Ovary (tissue), 10 donors: ENCODE measurements around the gene OR11G2. TPM values are rescaled to one million over a fixed set of nuclear protein-coding genes. Genes with fewer than 3 reads are reported as not detected.

Experiments
- DNase-seq, 5 donors: peaks; one replicate each; pipeline ENCODE4 v3.0.0-alpha.2; 2019 to 2020
- H3K27ac ChIP-seq, 2 donors: fragments of 200-600 bp; one replicate each; pipeline versions ENCODE4 v1.5.1 to v1.8.0; 2019 to 2022
- H3K27me3 ChIP-seq: fragments of 200-600 bp; one replicate; pipeline ENCODE4 v1.8.0; 2022
- H3K36me3 ChIP-seq: fragments of 200-600 bp; sonication (generic); one replicate; pipeline ENCODE4 v1.5.1; 2019
- H3K4me1 ChIP-seq: one replicate; pipeline ENCODE4 v1.8.1; 2013; ENCODE audit warnings: mild to moderate bottlenecking, moderate library complexity; ENCODE audit not compliant: insufficient read depth
- H3K4me3 ChIP-seq: fragments of 200-600 bp; sonication (generic); one replicate; pipeline ENCODE4 v1.5.1; 2017
- H3K9me3 ChIP-seq, 2 donors: fragments of 200-600 bp in 1 of 2; sonication (generic) in 1 of 2; one replicate each; pipeline versions ENCODE4 v1.5.1 to v1.8.1; 2013 to 2019; ENCODE audit warnings: mild to moderate bottlenecking in 1 of 2, moderate library complexity in 1 of 2
- CTCF ChIP-seq, 3 donors: fragments of 450-650 bp in 2 of 3; fragments of 200-600 bp in 1 of 3; IDR thresholded peaks; one replicate each; pipeline versions ENCODE4 v1.5.1 to v1.8.0; 2016 to 2022; ENCODE audit warnings: antibody characterized with exemption in 3 of 3, mild to moderate bottlenecking in 1 of 3
- EP300 ChIP-seq: sonication (generic); formaldehyde crosslinking; IDR thresholded peaks from one replicate; pipeline ENCODE4 v1.6.1; 2017; ENCODE audit warnings: antibody characterized with exemption
- POLR2A ChIP-seq: fragments of 450-650 bp; IDR thresholded peaks from one replicate; pipeline ENCODE4 v1.6.1; 2017; ENCODE audit warnings: antibody characterized with exemption, mild to moderate bottlenecking, moderate library complexity
- WGBS, 3 donors: extraction: QIAGEN DNeasy Blood & Tissue Kit in 1 of 3; methylation state at CpG; one replicate each; pipeline versions ENCODE4 v1.1.5 to v1.1.7; 2013 to 2017; 5-methylcytosine and 5-hydroxymethylcytosine counted together
- intact Hi-C, 4 donors: fragments of 100-400 bp; cut with DNase I; formaldehyde crosslinking; loops; one replicate each; pipeline versions ENCODE4 v1.11.0 to v1.15.1; 2022 to 2023
- long read RNA-seq, 3 donors: library from polyadenylated mRNA in 2 of 3; unstranded in 2 of 3; transcript quantifications; one replicate each; pipeline ENCODE4 v2.0.0 and lab custom pipeline, GENCODE V29; 2021 to 2026
- polyA plus RNA-seq, 2 donors: library from polyadenylated mRNA; stranded (reverse); fragments of 200-250 nt in 1 of 2; fragments of 350-450 nt in 1 of 2; fragmentation: Illumina TruSeq in 1 of 2; extraction: RNeasy Lipid Tissue Mini Kit (QIAGEN cat#74804) in 1 of 2; gene quantifications; one replicate each; pipeline ENCODE4 v1.2.3, GENCODE V29; 2013 to 2014
- total RNA-seq, 7 donors: library from RNA; depleted of rRNA in 2 of 7; stranded (reverse); fragments of >200 nt in 2 of 7; fragmentation: NEBNext Ultra II Directional in 3 of 7; extraction: Animal tissue kit (Norgen Biotek cat#: 25700) in 3 of 7; gene quantifications; one replicate each; pipeline versions ENCODE4 v1.1.0 to v1.2.4, GENCODE V29; 2016 to 2023
- donor health status: DM: no; HTN: no; CAD: no; lungs with moderate emphysema.
- donor health status: DM: no; HTN: no; CAD: no.
- donor health status: Bipolar disorder and iron deficiency.
- donor health status: DM: yes; HTN: yes; CAD: no.
- donor health status: DM: no; HTN: no; CAD: no.
- donor health status: DM: yes; HTN: yes; CAD: no.

The OR11G2 gene
- total RNA-seq (not detected), polyA plus RNA-seq (not detected)
- long read RNA-seq, donor 1, result 0 reads
- long read RNA-seq, donor 2, result 0 reads
- long read RNA-seq, donor 3, result 0 reads

DNA sequence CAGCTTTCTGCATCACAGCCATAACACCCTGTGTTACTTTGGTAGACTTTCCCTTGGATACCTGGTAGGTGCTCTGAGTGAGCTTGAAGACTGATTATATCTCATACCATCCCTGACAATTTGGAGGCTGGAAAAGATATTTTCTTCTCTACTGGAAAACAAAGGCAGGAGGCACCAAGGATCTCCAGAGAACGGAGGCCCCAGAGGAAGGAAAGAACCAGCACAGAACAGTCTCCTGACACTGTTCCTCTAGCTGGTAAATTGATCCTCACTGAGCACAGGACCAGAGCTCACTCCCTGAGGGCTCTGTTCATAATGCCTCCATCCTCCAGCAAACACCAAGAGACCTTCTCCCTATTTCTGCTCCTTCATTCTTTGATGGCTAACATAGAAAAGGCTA lies at the start of gene OR11G2:
TSS of gene OR11G2 (plus strand) at position 301 of the 400 bp plus-strand sequence. CDS start 6,542 bp downstream, outside the sequence.
- Histone ChIP-seq H3K36me3 (no peaks in the 10 kb centered on the region), H3K4me1 (no peaks in the 10 kb centered on the region), H3K4me3 (no peak within 1 kb of the TSS), H3K27ac (no peak within 1 kb of the TSS), H3K9me3 (no peaks in the 10 kb centered on the region), H3K27me3 (no peaks in the 10 kb centered on the region)
- DNase-seq, result no peak
- 44 to 63% (median 46%) methylated on average over 1 of the region's 1 CpG for WGBS, 3 donors
- TF ChIP-seq POLR2A, result no peak
- TF ChIP-seq CTCF (IDR thresholded peaks at IDR 0.05), result no peak
- no peak for TF ChIP-seq EP300
- intact Hi-C loops, result no loop called here

DNA sequence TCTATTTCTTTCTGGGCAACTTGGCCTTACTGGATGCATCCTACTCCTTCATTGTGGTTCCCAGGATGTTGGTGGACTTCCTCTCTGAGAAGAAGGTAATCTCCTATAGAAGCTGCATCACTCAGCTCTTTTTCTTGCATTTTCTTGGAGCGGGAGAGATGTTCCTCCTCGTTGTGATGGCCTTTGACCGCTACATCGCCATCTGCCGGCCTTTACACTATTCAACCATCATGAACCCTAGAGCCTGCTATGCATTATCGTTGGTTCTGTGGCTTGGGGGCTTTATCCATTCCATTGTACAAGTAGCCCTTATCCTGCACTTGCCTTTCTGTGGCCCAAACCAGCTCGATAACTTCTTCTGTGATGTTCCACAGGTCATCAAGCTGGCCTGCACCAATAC lies 46.8 kb upstream of the OR11G2 start:
- Histone ChIP-seq H3K27ac (no peak overlapping the region), H3K36me3 (no peaks in the 10 kb centered on the region), H3K9me3 (no peaks in the 10 kb centered on the region), H3K4me3 (no peak overlapping the region), H3K4me1 (no peaks in the 10 kb centered on the region), H3K27me3 (no peaks in the 10 kb centered on the region)
- intact Hi-C loops, result no loop called here
- TF ChIP-seq CTCF (IDR thresholded peaks at IDR 0.05) (no peak), POLR2A (no peak), EP300 (no peak)
- no peak for DNase-seq
- 23 to 46% (median 23%) methylated on average over 7 of the region's 7 CpGs for WGBS, 3 donors

DNA sequence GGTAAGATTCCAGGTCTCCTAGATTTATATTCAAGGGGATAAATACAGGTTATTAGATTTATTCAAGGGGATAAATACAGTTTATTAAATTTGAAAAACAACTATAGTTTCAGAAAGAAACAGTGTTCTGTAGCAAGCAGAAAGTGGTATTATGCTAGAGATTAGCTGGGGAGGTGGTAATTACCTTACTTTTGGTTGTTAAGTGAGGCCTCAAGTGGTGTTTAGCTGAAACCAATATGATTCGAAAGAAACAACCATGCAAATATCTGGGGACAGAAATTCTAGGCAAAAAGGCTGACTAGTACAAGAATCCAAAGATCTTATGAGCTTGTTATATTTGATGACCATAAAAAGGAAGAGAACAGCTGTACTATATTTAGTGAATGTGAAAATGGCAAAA lies 45.9 kb upstream of the OR11G2 start:
- WGBS, 3 donors, result 27 to 53% (median 33%) methylated on average over 1 of the region's 1 CpG
- Histone ChIP-seq H3K4me1 (no peaks in the 10 kb centered on the region), H3K27ac (no peak overlapping the region), H3K4me3 (no peak overlapping the region), H3K9me3 (no peaks in the 10 kb centered on the region), H3K27me3 (no peaks in the 10 kb centered on the region), H3K36me3 (no peaks in the 10 kb centered on the region)
- TF ChIP-seq CTCF (IDR thresholded peaks at IDR 0.05) (no peak), POLR2A (no peak), EP300 (no peak)
- no peak for DNase-seq
- intact Hi-C loops, result no loop called here

DNA sequence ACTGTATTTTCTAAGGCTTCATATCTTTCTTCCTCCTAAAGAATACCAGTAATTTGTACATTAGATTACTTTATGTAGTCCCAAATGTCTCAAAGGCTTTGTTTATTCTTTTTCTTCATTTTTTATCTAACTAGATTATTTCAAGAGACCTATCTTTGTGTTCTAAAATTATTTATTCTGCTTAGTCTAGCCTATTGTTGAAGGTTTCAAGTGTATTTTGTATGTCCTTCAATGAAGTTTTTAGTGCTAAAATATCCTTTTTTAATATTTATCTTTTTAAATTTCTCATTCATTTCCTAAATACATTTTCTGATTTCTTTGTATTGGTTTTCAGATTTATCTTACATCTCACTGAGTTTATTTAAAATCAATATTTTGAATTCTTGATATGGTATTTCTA lies 26.2 kb upstream of the OR11G2 start:
- intact Hi-C loops, result no loop called here
- H3K4me3 ChIP-seq, result no peak overlapping the region

More for the DNA sequence above, 26.2 kb upstream of the OR11G2 start:
- no peaks in the 10 kb centered on the region for H3K36me3 ChIP-seq
- no peak for DNase-seq
- no peaks in the 10 kb centered on the region for H3K27me3 ChIP-seq
- no peaks in the 10 kb centered on the region for H3K4me1 ChIP-seq
- no peak for TF ChIP-seq POLR2A
- no peak for TF ChIP-seq EP300
- no peak for TF ChIP-seq CTCF (IDR thresholded peaks at IDR 0.05)
- no peak overlapping the region for H3K27ac ChIP-seq
- no peaks in the 10 kb centered on the region for H3K9me3 ChIP-seq
